Glutamatergic neuron (in vitro differentiated cells): Measurements from ENCODE around the gene MROH2B. TPM values are rescaled to one million over a fixed set of nuclear protein-coding genes. Genes with fewer than 3 reads are reported as not detected.

Experiments
- DNase-seq: peaks from one replicate; pipeline ENCODE4 v3.0.0; 2022
- H3K27ac Mint-ChIP-seq: one replicate; pipeline ENCODE4 v1.8.0; 2020; ENCODE audit warnings: mild to moderate bottlenecking, mixed read lengths, inconsistent platforms; ENCODE audit not compliant: unreplicated experiment
- H3K27me3 Mint-ChIP-seq: one replicate; pipeline ENCODE4 v1.8.0; 2020; ENCODE audit warnings: mild to moderate bottlenecking, moderate library complexity, mixed read lengths, inconsistent platforms; ENCODE audit not compliant: unreplicated experiment
- H3K36me3 Mint-ChIP-seq: one replicate; pipeline ENCODE4 v1.8.0; 2020; ENCODE audit warnings: mild to moderate bottlenecking, mixed read lengths, inconsistent platforms; ENCODE audit not compliant: unreplicated experiment
- H3K4me1 Mint-ChIP-seq: one replicate; pipeline ENCODE4 v1.8.0; 2020; ENCODE audit warnings: mild to moderate bottlenecking, low read depth, mixed read lengths, inconsistent platforms; ENCODE audit not compliant: unreplicated experiment
- H3K4me3 Mint-ChIP-seq: one replicate; pipeline ENCODE4 v1.8.0; 2020; ENCODE audit warnings: mild to moderate bottlenecking, mixed read lengths, inconsistent platforms; ENCODE audit not compliant: unreplicated experiment
- H3K9me3 Mint-ChIP-seq: one replicate; pipeline ENCODE4 v1.8.0; 2020; ENCODE audit warnings: mild to moderate bottlenecking, moderate library complexity, mixed read lengths, inconsistent platforms; ENCODE audit not compliant: unreplicated experiment
- total RNA-seq: library from RNA; stranded (reverse); fragmentation: NEBNext Ultra II Directional; extraction: Animal tissue kit (Norgen Biotek cat#: 25700); gene quantifications from one replicate; pipeline ENCODE4 v1.2.1, GENCODE V29; 2021; ENCODE audit not compliant: unreplicated experiment
- TF ChIP-seq, protein P1 (sequence below): fragments of 200-600 bp; sonication (generic); IDR thresholded peaks from one replicate; pipeline ENCODE4 v1.5.0; 2021; ENCODE audit not compliant: partially characterized antibody, unreplicated experiment

Gene MROH2B
- total RNA-seq, 1 donor from 2014 or later, result not detected

GRCh38 chr5:41093803-41094202 lies 22.7 kb upstream of the MROH2B start:
- Mint-ChIP-seq H3K27ac (no peak overlapping the region), H3K36me3 (no peaks in the 10 kb centered on the region), H3K9me3 (no peaks in the 10 kb centered on the region), H3K27me3 (no peaks in the 10 kb centered on the region), H3K4me1 (no peaks in the 10 kb centered on the region), H3K4me3 (no peak overlapping the region)
- DNase-seq, result no peak
- TF ChIP-seq, protein P1, sequence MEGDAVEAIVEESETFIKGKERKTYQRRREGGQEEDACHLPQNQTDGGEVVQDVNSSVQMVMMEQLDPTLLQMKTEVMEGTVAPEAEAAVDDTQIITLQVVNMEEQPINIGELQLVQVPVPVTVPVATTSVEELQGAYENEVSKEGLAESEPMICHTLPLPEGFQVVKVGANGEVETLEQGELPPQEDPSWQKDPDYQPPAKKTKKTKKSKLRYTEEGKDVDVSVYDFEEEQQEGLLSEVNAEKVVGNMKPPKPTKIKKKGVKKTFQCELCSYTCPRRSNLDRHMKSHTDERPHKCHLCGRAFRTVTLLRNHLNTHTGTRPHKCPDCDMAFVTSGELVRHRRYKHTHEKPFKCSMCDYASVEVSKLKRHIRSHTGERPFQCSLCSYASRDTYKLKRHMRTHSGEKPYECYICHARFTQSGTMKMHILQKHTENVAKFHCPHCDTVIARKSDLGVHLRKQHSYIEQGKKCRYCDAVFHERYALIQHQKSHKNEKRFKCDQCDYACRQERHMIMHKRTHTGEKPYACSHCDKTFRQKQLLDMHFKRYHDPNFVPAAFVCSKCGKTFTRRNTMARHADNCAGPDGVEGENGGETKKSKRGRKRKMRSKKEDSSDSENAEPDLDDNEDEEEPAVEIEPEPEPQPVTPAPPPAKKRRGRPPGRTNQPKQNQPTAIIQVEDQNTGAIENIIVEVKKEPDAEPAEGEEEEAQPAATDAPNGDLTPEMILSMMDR, result no peak

DNA sequence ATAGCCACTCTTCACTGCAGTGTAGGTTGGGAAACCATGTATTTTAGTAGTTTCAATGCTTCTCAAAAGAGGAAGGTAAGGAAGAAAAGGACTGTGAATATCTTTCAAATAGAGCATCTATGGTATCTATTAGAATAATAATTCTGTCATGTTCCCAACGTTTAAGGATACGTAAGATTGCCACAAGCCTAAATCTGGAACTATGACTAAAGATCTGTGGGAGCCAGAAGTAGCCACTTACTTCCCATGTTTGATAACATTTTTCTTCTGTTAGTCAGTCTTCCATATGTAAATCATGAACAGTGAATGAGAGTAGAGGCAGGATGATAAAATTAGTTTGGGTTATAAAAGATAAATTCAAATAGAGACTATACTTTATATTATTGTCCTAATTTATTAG lies 16.3 kb upstream of the MROH2B start:
- Mint-ChIP-seq H3K9me3 (no peaks in the 10 kb centered on the region), H3K4me1 (no peaks in the 10 kb centered on the region), H3K27ac (no peak overlapping the region), H3K27me3 (no peaks in the 10 kb centered on the region), H3K36me3 (no peaks in the 10 kb centered on the region), H3K4me3 (no peak overlapping the region)
- DNase-seq, result no peak
- TF ChIP-seq, protein P1, result no peak

- Mint-ChIP-seq H3K27ac (no peak overlapping the region), H3K4me3 (no peak overlapping the region)
These were observed 12.2 kb upstream of the MROH2B start for GRCh38 chr5:41083306-41083705.

GRCh38 chr5:41071975-41072374 lies 833 bp upstream of the MROH2B start:
- no peak for DNase-seq
- no peak overlapping the region for H3K4me3 Mint-ChIP-seq
- no peaks in the 10 kb centered on the region for H3K4me1 Mint-ChIP-seq
- TF ChIP-seq, protein P1, result no peak
- peaks cover 1% of the 10 kb centered on the region for H3K9me3 Mint-ChIP-seq
- no peaks in the 10 kb centered on the region for H3K36me3 Mint-ChIP-seq
- no peak overlapping the region for H3K27ac Mint-ChIP-seq
- H3K27me3 Mint-ChIP-seq, result no peaks in the 10 kb centered on the region

More at GRCh38 chr5:41083306-41083705, 12.2 kb upstream of the MROH2B start:
- Mint-ChIP-seq H3K27me3 (peaks cover 2% of the 10 kb centered on the region), H3K36me3 (no peaks in the 10 kb centered on the region), H3K4me1 (no peaks in the 10 kb centered on the region), H3K9me3 (peaks cover 5% of the 10 kb centered on the region)
- no peak for DNase-seq
- TF ChIP-seq, protein P1, result no peak

DNA sequence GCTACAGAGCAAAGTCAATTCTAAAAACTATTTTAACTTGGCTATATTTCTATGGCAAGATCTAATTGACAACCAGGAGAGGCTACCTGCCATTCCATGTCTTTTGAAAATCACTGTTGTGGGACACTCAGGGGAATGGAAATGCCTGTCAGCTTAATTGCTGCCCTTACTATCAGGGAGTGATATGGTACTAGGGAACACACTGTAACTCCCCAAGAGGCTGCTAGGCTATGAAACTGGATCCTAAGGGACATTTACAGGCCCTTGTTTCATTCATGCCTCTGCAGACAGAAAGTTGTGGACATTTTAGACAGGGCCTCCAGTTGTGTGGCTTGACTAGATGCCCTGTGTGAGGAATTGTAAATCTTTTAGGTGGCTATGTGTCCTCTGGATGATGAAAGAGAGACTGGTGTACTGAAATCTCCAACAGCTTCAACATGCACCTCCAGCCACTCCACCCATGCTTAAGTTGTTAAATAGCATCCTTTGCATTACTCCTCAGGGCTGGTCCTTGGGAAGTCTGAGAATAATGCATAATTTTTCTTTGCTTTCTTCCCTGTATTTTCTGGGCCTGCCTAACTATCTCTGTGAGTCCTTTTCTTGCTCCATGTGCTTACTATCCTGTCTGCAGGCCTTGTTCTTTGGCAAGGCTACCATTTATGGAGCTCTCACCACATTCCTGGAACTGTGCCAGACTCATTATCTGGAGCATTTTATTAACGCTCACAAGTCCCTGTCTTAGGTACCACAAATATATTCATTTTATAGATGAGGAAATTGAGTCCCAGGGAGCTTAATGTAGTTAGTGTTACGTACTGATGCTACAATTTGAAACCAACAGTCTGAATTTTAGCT lies 3.2 kb downstream of the MROH2B start:
- no peak overlapping the region for H3K27ac Mint-ChIP-seq
- no peaks in the 10 kb centered on the region for H3K9me3 Mint-ChIP-seq
- no peaks in the 10 kb centered on the region for H3K36me3 Mint-ChIP-seq
- no peak overlapping the region for H3K4me3 Mint-ChIP-seq
- DNase-seq, result no peak
- H3K4me1 Mint-ChIP-seq, result no peaks in the 10 kb centered on the region
- H3K27me3 Mint-ChIP-seq, result no peaks in the 10 kb centered on the region
- TF ChIP-seq, protein P1, result no peak
